OCI-LY7 (cell line): Measurements from ENCODE around the gene KCNAB2.

ENCODE experiments used
- CTCF ChIP-seq: fragments of 200-600 bp; sonication (generic); conservative IDR thresholded peaks from 2 replicates; pipeline ENCODE4 v1.5.1; 2014; ENCODE audit warnings: mild to moderate bottlenecking, antibody characterized with exemption, low read length, moderate library complexity, mixed read lengths
- EZH2phosphoT487 ChIP-seq: fragments of 200-600 bp; sonication (generic); IDR thresholded peaks from 2 replicates; pipeline ENCODE4 v1.6.1; 2018; ENCODE audit warnings: low read depth, borderline replicate concordance, mild to moderate bottlenecking, mixed run types, antibody characterized with exemption, low read length, moderate library complexity, mixed read lengths

GRCh38 chr1:6140413-6140812 is 94.7 kb downstream of the KCNAB2 start:
- TF ChIP-seq CTCF (no peak), EZH2phosphoT487 (no peak)
